ENCODE data around the gene HOXD11. TPM values are rescaled to one million over a fixed set of nuclear protein-coding genes. Genes with fewer than 3 reads are reported as not detected.

The HOXD11 gene
- total RNA-seq: not detected

DNA sequence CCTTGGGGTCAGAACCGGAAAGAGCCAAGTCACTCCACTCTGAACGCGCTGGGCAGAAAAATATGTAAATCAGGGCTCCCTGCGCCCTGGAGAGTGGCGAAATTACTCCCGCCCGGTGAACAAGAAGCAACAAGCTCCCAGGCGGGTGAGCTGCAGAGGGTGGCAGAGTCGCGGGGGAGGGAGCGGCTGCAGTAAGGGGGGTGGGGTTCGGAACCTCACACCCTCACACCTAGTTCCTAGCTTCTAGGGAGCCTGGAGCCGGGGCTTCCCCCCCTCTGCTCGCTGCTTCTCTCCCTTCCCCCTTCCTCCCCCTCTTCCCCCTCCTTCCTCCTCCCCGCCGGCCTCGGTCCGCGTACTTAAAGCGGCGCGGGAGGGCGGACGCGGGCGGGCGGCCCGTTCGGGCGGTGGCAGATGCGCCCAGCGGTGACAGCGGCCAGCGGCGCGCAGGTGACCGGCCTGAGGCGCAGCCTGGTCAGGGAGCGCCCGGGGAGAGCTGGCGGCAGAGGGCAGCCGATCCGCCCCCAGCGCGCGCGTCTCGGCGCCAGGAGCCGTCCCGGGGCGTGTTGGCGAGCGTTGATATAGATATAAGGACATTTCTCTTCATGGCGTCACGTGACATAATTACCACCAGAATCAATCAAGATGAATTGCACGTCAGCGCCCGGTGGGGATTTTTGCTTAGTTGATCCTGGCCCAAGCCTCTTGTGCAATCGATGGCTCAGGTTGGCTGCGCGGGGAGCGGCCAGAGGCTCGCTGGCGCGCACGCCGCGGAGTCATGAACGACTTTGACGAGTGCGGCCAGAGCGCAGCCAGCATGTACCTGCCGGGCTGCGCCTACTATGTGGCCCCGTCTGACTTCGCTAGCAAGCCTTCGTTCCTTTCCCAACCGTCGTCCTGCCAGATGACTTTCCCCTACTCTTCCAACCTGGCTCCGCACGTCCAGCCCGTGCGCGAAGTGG lies at the start of gene HOXD11:
TSS of gene HOXD11 (plus strand) at position 700 of the 959 bp plus-strand sequence. CDS start at position 776, 76 bp downstream.
- no peak for DNase-seq
- Mint-ChIP-seq H3K4me3 (peak within 1 kb of the TSS; percentile 33), H3K9me3 (no peaks in the 10 kb centered on the region), H3K36me3 (ENCODE audit: low read depth) (peaks cover 10% of the 10 kb centered on the region), H3K27me3 (peaks cover 86% of the 10 kb centered on the region), H3K27ac (peak within 1 kb of the TSS; percentile 55), H3K4me1 (peaks cover 6% of the 10 kb centered on the region)
- POLR2A ChIA-PET: no interaction called here
- CTCF ChIA-PET: no interaction called here

DNA sequence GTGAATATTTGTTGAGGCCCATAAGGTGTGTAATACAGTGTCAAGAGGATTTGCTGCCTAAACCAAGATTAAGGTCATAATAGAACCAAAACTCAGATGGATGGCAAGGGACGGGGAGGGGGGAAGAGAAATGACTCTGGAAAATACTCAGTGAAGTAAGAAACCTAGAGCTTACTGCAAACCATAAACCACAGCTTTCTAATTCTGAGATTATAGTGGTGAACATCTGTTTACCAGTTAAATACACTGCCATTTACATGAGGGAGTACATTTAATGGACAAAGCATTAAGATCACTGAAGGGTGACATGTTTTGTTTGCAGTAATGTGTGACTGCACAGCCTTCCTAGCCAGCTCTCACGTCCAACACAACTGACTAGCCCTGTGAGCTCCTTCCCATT lies 43.1 kb upstream of the HOXD11 start:
- Mint-ChIP-seq H3K4me3 (no peak overlapping the region), H3K27me3 (peaks cover 68% of the 10 kb centered on the region), H3K27ac (no peak overlapping the region), H3K4me1 (peaks cover 8% of the 10 kb centered on the region), H3K9me3 (no peaks in the 10 kb centered on the region), H3K36me3 (ENCODE audit: low read depth) (no peaks in the 10 kb centered on the region)
- POLR2A ChIA-PET: no interaction called here
- DNase-seq: no peak
- CTCF ChIA-PET: interaction anchor here (0.7 to 1.5 kb wide), 4 partner anchors 77 to 588 kb away, joined by 3 to 4 read pairs (median 3); no protein-coding TSS in a partner anchor

DNA sequence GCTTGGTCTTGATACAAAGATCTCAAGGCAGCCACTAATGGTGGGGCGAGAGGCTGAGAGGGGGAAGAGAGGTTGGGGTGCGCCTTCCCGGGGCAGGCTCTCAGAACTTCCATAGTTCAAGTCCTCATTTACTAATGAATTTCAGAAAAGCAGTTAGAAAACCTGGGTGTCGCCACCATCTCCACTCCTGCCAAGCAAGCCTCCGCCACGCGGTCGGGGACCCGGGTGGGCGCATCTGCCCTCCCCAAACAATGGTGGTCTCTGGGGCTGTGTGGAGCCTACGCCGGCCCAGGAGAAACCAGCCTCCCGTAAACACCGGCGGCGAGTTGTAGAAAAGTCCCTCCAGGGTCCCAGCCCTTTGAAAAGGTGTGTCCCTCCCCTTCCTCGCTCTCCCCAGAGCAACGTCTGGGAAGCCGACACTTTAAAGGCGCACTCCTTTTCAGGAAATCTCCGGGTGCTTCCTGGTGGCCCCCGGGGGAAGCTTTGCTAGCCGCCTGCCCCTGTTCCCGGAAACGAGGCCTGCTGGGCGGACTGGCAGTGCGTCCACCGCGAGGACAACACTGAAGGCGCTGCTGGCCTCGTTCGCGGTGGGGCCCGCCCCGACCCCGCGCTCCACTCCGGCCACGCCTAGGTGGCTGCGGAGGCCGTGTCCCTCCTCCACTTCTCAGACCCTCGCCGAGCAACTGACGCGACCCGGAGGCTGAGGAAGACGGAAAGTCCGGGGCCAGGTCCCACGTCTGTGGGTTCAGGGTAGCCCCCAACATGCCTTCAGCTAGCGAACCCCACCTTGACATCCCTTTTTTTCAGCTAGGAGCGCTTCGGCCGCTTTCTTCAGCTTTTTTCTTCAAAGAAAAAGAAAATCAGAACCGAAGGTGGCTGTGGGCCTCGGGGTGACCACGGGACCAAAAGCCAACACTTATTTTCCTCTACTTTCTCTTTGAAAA lies 40.2 kb upstream of the HOXD11 start:
- POLR2A ChIA-PET: no interaction called here
- H3K27ac Mint-ChIP-seq: no peak overlapping the region
- DNase-seq: no peak
- CTCF ChIA-PET: no interaction called here
- H3K36me3 Mint-ChIP-seq (ENCODE audit: low read depth): no peaks in the 10 kb centered on the region
- no peak overlapping the region for H3K4me3 Mint-ChIP-seq
- H3K4me1 Mint-ChIP-seq: peaks cover 8% of the 10 kb centered on the region
- H3K27me3 Mint-ChIP-seq: peaks cover 82% of the 10 kb centered on the region
- H3K9me3 Mint-ChIP-seq: no peaks in the 10 kb centered on the region

DNA sequence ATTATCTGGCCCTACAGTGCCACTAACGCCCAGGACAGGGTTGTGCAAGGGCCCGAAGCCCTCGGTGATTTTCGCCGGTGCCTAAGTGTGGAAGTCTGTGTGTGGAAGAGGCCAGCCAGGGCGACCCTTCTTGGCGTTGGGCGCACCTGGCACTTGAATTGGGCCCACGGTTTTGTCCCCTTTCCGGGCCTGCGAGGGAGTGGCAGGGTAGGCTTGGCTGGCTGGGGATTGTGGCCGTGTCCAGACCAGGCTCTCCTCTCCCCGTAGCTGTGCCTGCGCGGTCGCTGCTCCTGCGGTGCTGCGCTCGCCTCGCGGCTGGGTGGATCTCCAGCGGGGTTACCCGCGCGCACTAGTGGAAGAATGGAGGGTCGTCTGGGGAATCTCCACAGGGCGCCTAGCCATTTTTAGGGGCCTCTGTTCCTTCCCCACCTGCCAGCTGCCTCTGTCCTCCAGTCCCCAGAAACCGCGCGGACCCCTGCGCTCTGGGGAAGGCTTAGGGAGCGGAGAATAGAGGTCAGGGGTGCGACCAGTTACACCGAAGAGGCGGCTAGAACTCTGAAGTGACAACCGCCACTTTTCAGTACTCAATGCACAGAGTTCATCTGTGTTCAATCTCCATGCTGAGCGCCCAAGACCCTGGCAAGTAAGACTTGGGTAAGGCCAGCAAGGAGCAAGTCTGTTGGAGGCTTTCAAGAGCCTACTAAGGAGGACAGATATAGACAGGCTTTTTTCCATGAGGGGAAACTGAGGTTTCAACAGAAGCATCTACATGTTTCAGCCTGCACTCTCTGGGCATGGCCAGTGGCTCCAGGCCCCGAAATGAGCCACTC lies 39.3 kb upstream of the HOXD11 start:
- Mint-ChIP-seq H3K27ac (no peak overlapping the region), H3K4me3 (no peak overlapping the region), H3K4me1 (peaks cover 8% of the 10 kb centered on the region), H3K9me3 (no peaks in the 10 kb centered on the region), H3K36me3 (ENCODE audit: low read depth) (no peaks in the 10 kb centered on the region), H3K27me3 (peaks cover 84% of the 10 kb centered on the region)
- ChIA-PET CTCF (no interaction called here), POLR2A (no interaction called here)
- no peak for DNase-seq

DNA sequence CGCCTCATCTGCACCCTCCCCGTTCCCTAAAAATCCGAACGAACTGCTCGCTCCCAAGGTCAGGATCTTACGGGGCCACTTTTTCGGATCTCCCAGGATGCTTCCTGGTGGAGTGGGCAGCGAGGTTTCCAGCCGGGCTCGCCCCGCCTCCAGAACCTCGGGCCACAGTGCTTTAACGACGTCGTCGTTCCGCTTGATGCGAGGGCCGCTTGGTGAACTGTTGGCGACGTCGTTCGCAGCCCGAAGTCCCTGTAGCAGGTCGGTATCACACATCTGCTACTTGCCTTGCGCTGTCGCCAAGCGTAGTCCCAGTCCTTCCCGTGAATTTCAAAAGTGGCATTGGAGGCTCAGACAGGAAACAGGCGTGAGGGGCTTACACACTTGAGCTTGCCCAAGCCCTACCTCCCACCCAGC lies 38.7 kb upstream of the HOXD11 start:
- Mint-ChIP-seq H3K27ac (no peak overlapping the region), H3K4me3 (no peak overlapping the region), H3K4me1 (peaks cover 8% of the 10 kb centered on the region), H3K9me3 (no peaks in the 10 kb centered on the region), H3K27me3 (peaks cover 86% of the 10 kb centered on the region), H3K36me3 (ENCODE audit: low read depth) (no peaks in the 10 kb centered on the region)
- no peak for DNase-seq
- POLR2A ChIA-PET: no interaction called here
- CTCF ChIA-PET: no interaction called here

DNA sequence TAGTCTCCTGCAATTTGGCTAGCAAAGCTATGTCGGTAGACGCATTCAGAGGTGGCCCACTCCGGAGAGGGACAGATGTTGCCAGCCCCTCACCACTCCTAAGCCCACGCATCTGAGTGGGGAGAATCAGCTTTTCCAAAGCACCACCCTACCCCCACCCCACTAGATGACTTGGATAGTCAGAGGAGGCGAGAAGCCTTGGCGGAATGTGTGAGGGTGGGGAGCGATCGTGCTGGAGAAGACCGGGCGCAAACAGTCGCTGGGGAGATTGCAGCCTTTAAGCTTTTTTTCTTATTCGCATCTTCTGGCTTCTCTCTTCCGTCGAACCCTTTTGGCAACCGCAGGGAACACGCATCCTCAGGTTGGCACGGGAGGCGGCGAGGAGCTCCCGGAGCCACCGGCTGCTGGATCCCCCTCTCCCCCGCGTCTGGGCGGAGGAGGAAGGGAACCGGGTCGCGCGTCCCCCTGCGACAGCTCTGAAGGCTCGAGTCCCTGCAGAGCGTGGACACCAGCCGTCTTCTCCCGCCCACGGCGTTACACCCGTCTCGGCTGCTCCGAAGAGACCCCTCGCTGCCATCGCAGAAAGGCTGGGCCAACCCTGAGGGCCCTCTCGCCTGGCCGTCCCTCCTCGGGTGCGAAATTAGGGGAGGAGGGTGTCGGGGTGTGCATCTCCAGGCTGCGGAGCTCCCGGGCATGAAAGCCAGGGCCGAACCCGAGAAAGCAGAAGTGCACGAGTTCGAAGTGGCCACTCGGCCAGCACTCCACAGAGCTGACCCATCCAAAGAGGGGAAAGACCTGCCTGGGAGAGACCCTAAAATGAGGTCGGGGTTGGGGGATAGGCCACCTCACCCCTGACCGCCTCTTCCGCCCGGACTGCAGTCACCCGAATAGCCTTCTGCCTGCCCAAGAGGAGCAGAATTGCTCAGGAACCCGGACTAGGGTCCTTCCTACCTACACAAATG lies 35.5 kb upstream of the HOXD11 start:
- POLR2A ChIA-PET: no interaction called here

DNA sequence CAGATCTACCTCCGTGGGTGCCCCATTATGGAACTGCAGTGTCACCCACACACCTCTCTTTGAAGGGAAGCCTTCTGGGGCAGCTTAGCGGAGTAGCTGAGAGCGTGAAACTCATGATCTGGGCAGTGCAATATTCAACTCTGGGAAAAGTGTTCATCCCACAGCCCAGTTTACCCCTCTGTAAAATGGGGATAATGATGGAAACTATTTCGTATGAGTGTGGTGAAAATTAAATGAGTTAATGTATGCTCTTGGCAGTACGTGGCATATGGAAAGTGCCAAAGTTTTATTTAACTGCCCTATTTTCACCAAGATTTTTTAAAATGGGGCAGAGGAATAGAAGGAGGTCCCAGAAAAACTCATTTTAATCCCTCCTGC lies 34.8 kb upstream of the HOXD11 start:
- H3K4me1 Mint-ChIP-seq: peaks cover 2% of the 10 kb centered on the region
- no peak overlapping the region for H3K4me3 Mint-ChIP-seq
- no peaks in the 10 kb centered on the region for H3K36me3 Mint-ChIP-seq (ENCODE audit: low read depth)
- no peak for DNase-seq
- POLR2A ChIA-PET: no interaction called here
- CTCF ChIA-PET: no interaction called here
- H3K9me3 Mint-ChIP-seq: no peaks in the 10 kb centered on the region
- H3K27ac Mint-ChIP-seq: no peak overlapping the region
- peaks cover 93% of the 10 kb centered on the region for H3K27me3 Mint-ChIP-seq

More for the DNA sequence above, 35.5 kb upstream of the HOXD11 start:
- Mint-ChIP-seq H3K27me3 (peaks cover 89% of the 10 kb centered on the region), H3K36me3 (ENCODE audit: low read depth) (no peaks in the 10 kb centered on the region), H3K27ac (no peak overlapping the region), H3K9me3 (no peaks in the 10 kb centered on the region), H3K4me3 (no peak overlapping the region), H3K4me1 (peaks cover 2% of the 10 kb centered on the region)
- CTCF ChIA-PET: interaction anchor here (0.6 kb wide), 1 partner anchor 185 kb away, joined by 3 read pairs; no protein-coding TSS in a partner anchor
- DNase-seq: no peak

DNA sequence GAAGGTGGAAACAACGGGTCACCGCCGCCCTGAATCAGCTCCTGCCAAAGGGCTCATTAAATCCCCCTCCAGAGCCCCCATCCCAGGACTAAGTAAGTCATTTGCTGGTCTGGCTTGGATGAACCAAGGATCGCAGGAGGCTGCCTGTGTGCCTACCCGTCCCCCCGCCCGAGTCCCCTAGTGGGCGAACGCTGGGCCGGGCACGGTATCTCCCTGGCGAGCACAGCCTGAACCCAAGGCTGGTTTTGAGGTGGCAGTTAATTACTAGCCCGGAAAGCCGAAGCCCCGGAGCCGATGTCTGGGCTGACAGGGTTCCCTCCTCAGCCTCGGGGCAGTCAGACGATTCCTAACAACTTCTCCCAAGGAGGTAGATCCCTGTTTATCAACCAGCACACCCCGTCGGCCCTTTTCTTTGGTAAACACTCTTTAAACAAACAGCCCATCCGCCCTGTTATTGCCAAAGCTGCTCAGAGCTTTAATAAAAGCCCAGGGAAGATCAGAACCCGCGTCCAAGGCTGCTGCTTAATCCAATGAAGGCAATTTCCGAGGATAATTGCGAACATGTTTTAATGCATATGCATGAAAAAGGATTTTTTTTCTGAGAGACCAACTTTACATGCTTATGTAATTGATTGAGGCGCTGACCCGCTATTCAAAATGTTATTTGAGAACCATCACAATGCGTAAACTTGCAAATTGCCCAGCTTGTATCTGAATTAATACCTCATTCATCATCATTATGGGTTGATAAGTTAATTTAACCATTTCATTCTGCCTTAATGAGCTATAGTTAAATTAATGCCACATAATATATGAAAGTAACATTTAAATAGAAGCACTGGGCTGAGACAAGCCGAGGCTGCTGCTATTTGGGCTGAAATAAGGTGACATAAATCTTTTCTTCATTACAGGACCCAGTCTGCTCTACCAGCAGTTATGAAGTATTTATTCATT lies 33.9 kb upstream of the HOXD11 start:
- no peaks in the 10 kb centered on the region for H3K9me3 Mint-ChIP-seq
- H3K4me1 Mint-ChIP-seq: peaks cover 2% of the 10 kb centered on the region
- H3K36me3 Mint-ChIP-seq (ENCODE audit: low read depth): no peaks in the 10 kb centered on the region
- POLR2A ChIA-PET: interaction anchor here (0.8 kb wide), 1 partner anchor 48 kb away, joined by 3 read pairs; no protein-coding TSS in a partner anchor
- no peak overlapping the region for H3K4me3 Mint-ChIP-seq
- CTCF ChIA-PET: interaction anchor here (0.5 to 1.1 kb wide), 2 partner anchors 54 to 98 kb away, joined by 3 to 4 read pairs; no protein-coding TSS in a partner anchor
- peaks cover 87% of the 10 kb centered on the region for H3K27me3 Mint-ChIP-seq
- no peak for DNase-seq
- H3K27ac Mint-ChIP-seq: no peak overlapping the region

DNA sequence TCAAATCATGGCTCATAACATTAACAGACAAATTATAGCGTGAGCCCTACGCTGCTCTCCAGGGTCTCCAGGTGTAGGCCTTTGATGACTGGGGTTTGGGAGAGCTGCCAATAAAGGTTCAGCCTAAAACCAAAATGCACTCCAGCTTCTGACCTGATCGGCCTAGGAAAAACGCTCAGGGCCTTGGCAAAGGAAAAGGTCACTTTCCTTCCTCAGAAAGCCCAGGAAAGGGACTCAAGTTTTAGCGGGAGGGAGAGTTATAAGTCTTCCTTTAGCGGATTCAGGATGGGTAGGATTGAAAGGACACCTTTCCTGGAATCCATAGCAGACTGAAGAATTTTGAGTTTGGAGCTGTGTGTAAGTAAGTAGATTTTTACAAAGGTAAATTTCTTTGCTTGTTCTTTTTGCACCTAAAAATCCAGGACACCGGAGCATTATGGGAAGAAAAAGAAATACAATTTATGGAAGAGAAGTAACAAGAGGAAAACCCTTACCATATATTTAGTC lies 32.1 kb upstream of the HOXD11 start:
- DNase-seq: no peak
- Mint-ChIP-seq H3K27me3 (peaks cover 85% of the 10 kb centered on the region), H3K27ac (no peak overlapping the region), H3K9me3 (no peaks in the 10 kb centered on the region), H3K4me3 (no peak overlapping the region), H3K4me1 (peaks cover 9% of the 10 kb centered on the region), H3K36me3 (ENCODE audit: low read depth) (peaks cover 10% of the 10 kb centered on the region)
- POLR2A ChIA-PET: no interaction called here
- CTCF ChIA-PET: no interaction called here

DNA sequence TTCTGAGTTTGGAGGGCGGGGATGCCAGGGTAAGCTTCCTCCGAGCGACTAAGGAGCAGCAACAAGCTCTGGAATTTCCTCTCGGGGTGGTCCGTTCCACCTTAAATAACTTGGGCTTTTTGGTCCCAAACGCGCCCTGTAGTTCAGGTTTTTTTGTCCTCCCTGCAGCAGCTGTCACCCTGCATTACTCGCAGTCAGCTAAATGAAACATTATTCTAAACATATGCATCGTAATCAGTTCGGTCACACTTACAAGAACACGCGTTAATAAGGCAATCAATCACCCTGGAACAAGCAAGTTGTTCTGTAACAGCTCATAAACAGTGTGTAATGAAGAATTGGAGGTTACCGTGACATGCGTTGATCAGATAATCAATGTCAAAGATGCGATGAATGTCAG lies 31.6 kb upstream of the HOXD11 start:
- Mint-ChIP-seq H3K4me3 (no peak overlapping the region), H3K36me3 (ENCODE audit: low read depth) (peaks cover 10% of the 10 kb centered on the region), H3K9me3 (no peaks in the 10 kb centered on the region), H3K27ac (no peak overlapping the region), H3K4me1 (peaks cover 9% of the 10 kb centered on the region), H3K27me3 (peaks cover 80% of the 10 kb centered on the region)
- ChIA-PET CTCF (no interaction called here), POLR2A (no interaction called here)
- no peak for DNase-seq

DNA sequence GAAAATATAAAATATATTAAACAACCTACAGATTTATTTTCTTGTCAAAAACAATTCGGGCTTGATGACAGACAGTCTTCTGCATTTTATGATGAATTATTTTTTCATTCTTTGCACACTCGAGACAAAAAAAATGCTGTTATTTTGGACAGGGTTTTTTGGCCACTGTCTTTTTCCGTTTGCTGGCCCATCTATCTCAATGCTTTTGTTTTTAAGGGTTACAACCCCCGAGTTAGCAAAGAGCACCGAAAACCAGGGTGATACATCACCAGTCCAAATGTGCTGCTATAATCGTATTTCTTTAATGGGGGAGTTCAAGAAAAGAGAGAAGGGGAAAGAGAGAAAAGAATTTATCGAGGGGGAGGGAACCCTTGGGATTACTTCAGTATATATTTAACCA lies 31.0 kb upstream of the HOXD11 start:
- ChIA-PET CTCF (no interaction called here), POLR2A (no interaction called here)
- H3K4me1 Mint-ChIP-seq: peaks cover 9% of the 10 kb centered on the region
- DNase-seq: no peak
- no peak overlapping the region for H3K27ac Mint-ChIP-seq
- H3K9me3 Mint-ChIP-seq: no peaks in the 10 kb centered on the region
- H3K36me3 Mint-ChIP-seq (ENCODE audit: low read depth): peaks cover 14% of the 10 kb centered on the region
- no peak overlapping the region for H3K4me3 Mint-ChIP-seq
- H3K27me3 Mint-ChIP-seq: peaks cover 80% of the 10 kb centered on the region
